GM23248 (cell line): Measurements from ENCODE around the gene SLC25A28. TPM values are rescaled to one million over a fixed set of nuclear protein-coding genes. Genes with fewer than 3 reads are reported as not detected.

Experiments used
- DNase-seq: peaks from one replicate; pipeline ENCODE4 v3.0.0-alpha.2; 2015
- H2AFZ ChIP-seq: fragments of 200-600 bp; sonication (generic); 2 replicates; pipeline ENCODE4 v1.6.1; 2016; ENCODE audit warnings: antibody characterized with exemption
- H3F3A ChIP-seq: fragments of 200-600 bp; sonication (generic); 2 replicates; pipeline ENCODE4 v1.6.1; 2016; ENCODE audit warnings: mild to moderate bottlenecking, antibody characterized with exemption, mixed run types; ENCODE audit not compliant: insufficient read depth
- H3K27ac ChIP-seq: fragments of 200-600 bp; sonication (generic); 2 replicates; pipeline ENCODE4 v1.5.1; 2016; ENCODE audit warnings: mild to moderate bottlenecking
- H3K27me3 ChIP-seq: fragments of 200-600 bp; sonication (generic); replicated peaks from 2 replicates; pipeline ENCODE4 v1.6.1; 2016; ENCODE audit warnings: mild to moderate bottlenecking; ENCODE audit not compliant: insufficient read depth
- H3K36me3 ChIP-seq: fragments of 200-600 bp; sonication (generic); 2 replicates; pipeline ENCODE4 v1.6.1; 2016; ENCODE audit warnings: low read depth, mild to moderate bottlenecking
- H3K4me1 ChIP-seq: fragments of 200-600 bp; sonication (generic); 2 replicates; pipeline ENCODE4 v1.6.1; 2016; ENCODE audit warnings: mild to moderate bottlenecking; ENCODE audit not compliant: insufficient read depth
- H3K4me2 ChIP-seq: fragments of 200-600 bp; sonication (generic); one replicate; pipeline ENCODE4 v1.6.1; 2016; ENCODE audit warnings: mild to moderate bottlenecking; ENCODE audit not compliant: unreplicated experiment
- H3K4me3 ChIP-seq: fragments of 200-600 bp; sonication (generic); 2 replicates; pipeline ENCODE4 v1.5.1; 2016; ENCODE audit warnings: mild to moderate bottlenecking
- H3K79me2 ChIP-seq: fragments of 200-600 bp; sonication (generic); 2 replicates; pipeline ENCODE4 v1.6.1; 2016; ENCODE audit warnings: mild to moderate bottlenecking; ENCODE audit not compliant: insufficient read depth
- H3K9ac ChIP-seq: fragments of 200-600 bp; sonication (generic); 2 replicates; pipeline ENCODE4 v1.6.1; 2016; ENCODE audit warnings: mild to moderate bottlenecking
- H3K9me2 ChIP-seq: fragments of 200-600 bp; sonication (generic); 2 replicates; pipeline ENCODE4 v1.6.1; 2016; ENCODE audit warnings: mixed run types, mild to moderate bottlenecking, moderate library complexity; ENCODE audit not compliant: insufficient read depth
- H3K9me3 ChIP-seq: fragments of 200-600 bp; sonication (generic); one replicate; pipeline ENCODE4 v1.6.1; 2017; ENCODE audit warnings: low read depth
- H4K20me1 ChIP-seq: fragments of 200-600 bp; sonication (generic); 2 replicates; pipeline ENCODE4 v1.6.0; 2016; ENCODE audit not compliant: insufficient read depth
- EZH2 ChIP-seq: fragments of 200-600 bp; sonication (generic); IDR thresholded peaks from 2 replicates; pipeline ENCODE4 v1.6.1; 2018; ENCODE audit warnings: antibody characterized with exemption, mild to moderate bottlenecking; ENCODE audit not compliant: insufficient read depth, poor library complexity, severe bottlenecking
- EZH2phosphoT487 ChIP-seq: fragments of 200-600 bp; sonication (generic); IDR thresholded peaks from 2 replicates; pipeline ENCODE4 v1.6.1; 2018; ENCODE audit warnings: antibody characterized with exemption, moderate library complexity, mild to moderate bottlenecking, low read depth; ENCODE audit not compliant: insufficient read depth
- WGBS, 2 experiments: methylation state at CpG; one replicate each; pipeline ENCODE4 v1.1.6; 2015 to 2017; ENCODE audit warnings: low lambda C conversion rate in 2 of 2, low coverage in 1 of 2; ENCODE audit errors: missing lambda C conversion rate in 2 of 2; 5-methylcytosine and 5-hydroxymethylcytosine counted together
- in situ Hi-C: fragments of 300-500 bp; cut with MboI; formaldehyde crosslinking; loops from 2 replicates; pipeline ENCODE4 v1.15.0; 2020
- polyA plus RNA-seq: library from polyadenylated mRNA; unstranded; fragments of >200 nt; fragmentation: Nextera tagmentation; extraction: Ambion mirVana; gene quantifications from 2 replicates; pipeline ENCODE4 v1.2.1, GENCODE V29; 2016
- total RNA-seq: library from RNA; depleted of rRNA; stranded (reverse); fragments of >200 nt; shearing (Covaris generic); gene quantifications from 2 replicates; pipeline ENCODE4 v1.2.3, GENCODE V29; 2014

Gene SLC25A28
- total and polyA plus RNA-seq, 2 experiments from 2014 or later: 12.6 to 22.8 TPM

DNA sequence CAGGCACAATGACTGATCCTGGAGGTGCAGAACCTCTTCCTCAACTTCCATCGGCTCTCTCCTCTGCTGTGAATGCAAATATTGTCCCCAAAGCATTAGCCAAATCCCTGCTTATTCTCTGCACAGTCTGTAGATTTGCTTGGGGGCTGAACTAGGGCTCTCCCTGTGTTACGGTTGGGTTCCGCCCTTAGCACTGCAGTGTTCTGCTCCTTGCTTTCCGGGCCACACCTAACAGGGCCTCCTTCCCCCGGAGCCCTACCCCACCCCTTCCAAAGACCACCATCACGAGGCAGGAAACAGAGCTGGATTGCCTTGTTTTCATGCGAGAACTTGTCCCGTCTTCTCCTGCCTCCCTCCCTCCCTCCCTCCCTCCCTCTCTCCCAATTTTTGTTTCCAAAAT, 36.6 kb downstream of the SLC25A28 start:
- H3K4me3 ChIP-seq: no peak overlapping the region
- in situ Hi-C loops: no loop called here
- H2AFZ ChIP-seq: no peak overlapping the region
- no peak for TF ChIP-seq EZH2phosphoT487
- no peak for TF ChIP-seq EZH2
- no peaks in the 10 kb centered on the region for H3K79me2 ChIP-seq
- no peak overlapping the region for H3K27ac ChIP-seq
- DNase-seq: no peak
- no peaks in the 10 kb centered on the region for H3K9me3 ChIP-seq
- H3F3A ChIP-seq: no peaks in the 10 kb centered on the region
- H3K4me2 ChIP-seq: no peak overlapping the region
- peaks cover 27% of the 10 kb centered on the region for H3K27me3 ChIP-seq
- no peaks in the 10 kb centered on the region for H3K4me1 ChIP-seq
- H3K9ac ChIP-seq: no peak overlapping the region
- H4K20me1 ChIP-seq: no peaks in the 10 kb centered on the region
- WGBS, 2 experiments: 37 to 46% methylated on average over 5 to 8 of the region's 8 CpGs
- H3K36me3 ChIP-seq: no peaks in the 10 kb centered on the region
- no peaks in the 10 kb centered on the region for H3K9me2 ChIP-seq

DNA sequence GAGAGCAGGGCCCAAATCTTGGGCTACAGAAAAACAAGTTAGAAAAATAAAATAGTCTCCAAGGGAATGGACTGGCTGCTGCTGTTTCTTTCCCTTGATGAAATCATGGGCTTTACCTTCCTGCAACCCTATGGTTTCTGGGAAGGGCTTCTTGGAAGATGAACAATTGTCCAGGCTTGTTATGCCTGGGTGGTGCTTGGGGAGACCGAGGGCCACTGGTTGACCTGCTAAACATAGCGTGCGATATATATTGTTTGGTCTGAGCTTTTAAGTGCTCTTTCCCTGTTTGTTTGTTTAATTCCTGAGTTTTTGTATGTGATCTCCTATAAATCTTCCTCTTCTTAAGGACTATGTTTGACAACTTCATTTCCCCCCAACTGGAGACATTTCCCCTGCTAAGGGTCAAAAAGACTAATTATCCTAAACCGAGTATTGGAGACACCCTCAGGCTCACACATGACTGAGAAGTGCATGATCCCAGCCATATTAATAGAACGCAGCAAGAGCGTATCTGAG, 37.9 kb downstream of the SLC25A28 start:
- Histone ChIP-seq H3K9ac (no peak overlapping the region), H2AFZ (no peak overlapping the region), H3K4me2 (no peak overlapping the region), H3K27ac (no peak overlapping the region), H4K20me1 (no peaks in the 10 kb centered on the region), H3K4me1 (no peaks in the 10 kb centered on the region), H3F3A (no peaks in the 10 kb centered on the region), H3K27me3 (peaks cover 15% of the 10 kb centered on the region), H3K79me2 (no peaks in the 10 kb centered on the region), H3K36me3 (no peaks in the 10 kb centered on the region), H3K9me3 (no peaks in the 10 kb centered on the region), H3K4me3 (no peak overlapping the region), H3K9me2 (no peaks in the 10 kb centered on the region)
- in situ Hi-C loops: no loop called here
- TF ChIP-seq EZH2phosphoT487: no peak
- 69 to 72% methylated on average over 6 of the region's 6 CpGs for WGBS, 2 experiments
- DNase-seq: no peak

DNA sequence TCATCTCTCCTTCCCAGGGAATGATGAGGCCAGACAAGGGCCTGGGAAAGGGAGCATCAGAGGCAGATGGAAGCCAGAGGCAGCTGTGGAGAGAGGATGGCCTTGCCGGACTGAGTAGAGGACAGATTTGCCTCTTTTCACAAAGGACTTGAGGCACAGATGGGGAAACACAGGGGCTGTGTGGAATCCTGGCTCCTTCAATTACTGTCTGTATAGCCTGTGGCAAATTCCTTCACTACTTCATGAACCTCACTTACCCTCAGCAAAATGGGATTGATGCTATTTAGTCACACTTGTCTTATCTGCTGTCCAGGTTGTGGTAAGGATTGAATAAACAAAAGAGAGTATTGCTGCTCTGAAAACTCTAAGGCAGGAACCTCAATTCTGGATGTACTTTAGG, 40.3 kb downstream of the SLC25A28 start:
- no peak overlapping the region for H3K4me3 ChIP-seq
- no peak overlapping the region for H2AFZ ChIP-seq
- H3K4me1 ChIP-seq: no peaks in the 10 kb centered on the region
- no peaks in the 10 kb centered on the region for H3K9me3 ChIP-seq
- TF ChIP-seq EZH2: no peak
- no peak for TF ChIP-seq EZH2phosphoT487
- H3K9ac ChIP-seq: no peak overlapping the region
- no peaks in the 10 kb centered on the region for H3F3A ChIP-seq
- no peaks in the 10 kb centered on the region for H3K9me2 ChIP-seq
- DNase-seq: no peak
- H3K27me3 ChIP-seq: peaks cover 13% of the 10 kb centered on the region
- no peak overlapping the region for H3K27ac ChIP-seq
- 50 to 64% methylated on average over 1 of the region's 1 CpG for WGBS, 2 experiments
- no peaks in the 10 kb centered on the region for H3K36me3 ChIP-seq
- H3K4me2 ChIP-seq: no peak overlapping the region
- H3K79me2 ChIP-seq: no peaks in the 10 kb centered on the region
- in situ Hi-C loops: no loop called here
- H4K20me1 ChIP-seq: no peaks in the 10 kb centered on the region

DNA sequence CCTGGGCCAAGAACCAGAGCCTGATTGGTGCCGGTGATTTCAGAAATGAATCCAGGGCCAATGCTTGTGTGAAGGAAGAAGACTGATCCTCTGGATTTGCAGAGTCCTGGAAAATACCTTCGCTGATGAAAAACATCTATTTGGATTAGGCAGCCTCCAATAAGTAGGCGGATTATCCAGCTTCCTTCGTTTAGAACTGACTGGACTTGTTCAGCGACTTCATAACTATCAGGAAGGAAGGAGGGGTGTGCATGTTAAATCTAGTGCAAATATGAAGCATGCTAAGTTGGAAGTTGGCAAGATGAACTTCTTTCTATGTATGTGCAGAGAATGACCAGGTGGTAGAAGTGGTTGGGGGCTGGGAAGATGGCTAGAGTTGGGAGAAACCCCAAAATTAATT, 46.4 kb downstream of the SLC25A28 start:
- no peak overlapping the region for H3K4me2 ChIP-seq
- TF ChIP-seq EZH2phosphoT487 (no peak), EZH2 (no peak)
- peaks cover 8% of the 10 kb centered on the region; the same call in 1 of the 2 replicates for H3K27me3 ChIP-seq
- no peaks in the 10 kb centered on the region for H3K79me2 ChIP-seq
- no peaks in the 10 kb centered on the region for H3K9me2 ChIP-seq
- H3K9me3 ChIP-seq: no peaks in the 10 kb centered on the region
- no peak overlapping the region for H3K27ac ChIP-seq
- WGBS, 2 experiments: 21% methylated on average over 5 of the region's 5 CpGs
- no peak overlapping the region for H3K4me3 ChIP-seq
- no peak overlapping the region for H3K9ac ChIP-seq
- H3K4me1 ChIP-seq: no peaks in the 10 kb centered on the region
- in situ Hi-C loops: no loop called here
- H4K20me1 ChIP-seq: no peaks in the 10 kb centered on the region
- H3F3A ChIP-seq: no peaks in the 10 kb centered on the region
- no peak overlapping the region for H2AFZ ChIP-seq
- no peaks in the 10 kb centered on the region for H3K36me3 ChIP-seq
- no peak for DNase-seq

DNA sequence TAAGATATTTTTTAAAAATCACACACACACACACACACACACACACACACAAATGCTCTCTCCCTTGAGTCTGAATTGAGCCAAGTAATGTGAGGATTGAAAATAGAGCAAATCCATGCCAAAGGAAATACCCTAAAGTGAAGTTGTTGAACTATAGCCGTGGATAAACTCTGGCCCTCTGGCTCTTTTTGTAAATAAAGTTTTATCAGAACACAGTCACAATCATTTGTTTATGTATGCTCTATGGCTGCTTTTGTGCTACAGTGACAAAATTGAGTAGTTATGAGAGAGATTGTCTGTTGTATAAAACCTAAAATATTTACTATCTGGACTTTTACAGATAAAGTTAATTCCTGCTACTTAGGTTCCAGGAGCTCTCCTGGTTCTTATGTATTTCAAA, 48.4 kb downstream of the SLC25A28 start:
- Histone ChIP-seq H3K36me3 (no peaks in the 10 kb centered on the region), H3K9me3 (no peaks in the 10 kb centered on the region), H2AFZ (no peak overlapping the region), H3F3A (no peaks in the 10 kb centered on the region), H3K4me2 (no peak overlapping the region), H3K9ac (no peak overlapping the region), H4K20me1 (no peaks in the 10 kb centered on the region), H3K4me3 (no peak overlapping the region), H3K27me3 (peaks cover 6% of the 10 kb centered on the region; the same call in 1 of the 2 replicates), H3K79me2 (no peaks in the 10 kb centered on the region), H3K9me2 (no peaks in the 10 kb centered on the region), H3K27ac (no peak overlapping the region), H3K4me1 (no peaks in the 10 kb centered on the region)
- in situ Hi-C loops: no loop called here
- TF ChIP-seq EZH2 (no peak), EZH2phosphoT487 (no peak)
- DNase-seq: no peak
- WGBS, 2 experiments: 65 to 68% methylated on average over 1 of the region's 1 CpG
